ENCODE measurements around the gene CD2AP. TPM values are rescaled to one million over a fixed set of nuclear protein-coding genes. Genes with fewer than 3 reads are reported as not detected.

The CD2AP gene
- total and polyA plus RNA-seq, 4 donors: 5.7 to 22.4 (median 11.5) TPM

GRCh38 chr6:47525330-47526057, 47.9 kb downstream of the CD2AP start:
- TF ChIP-seq SP1 (IDR thresholded peaks at IDR 0.05) (no peak), RXRA (IDR thresholded peaks at IDR 0.05) (no peak), JUND (IDR thresholded peaks at IDR 0.05) (no peak)
- peaks cover 0 to 2% (median 0%) of the 10 kb centered on the region in 4 donors for H3K36me3 ChIP-seq (ENCODE audit: control insufficient read depth in 4 of 4, insufficient read depth in 3 of 4, low read depth in 1 of 4, low read length in 3 of 4)
- no peaks in the 10 kb centered on the region for H3K27me3 ChIP-seq (ENCODE audit: control insufficient read depth in 4 of 4, insufficient read depth in 4 of 4, low read length in 3 of 4)
- H3K9me3 ChIP-seq (ENCODE audit: control insufficient read depth in 4 of 4, low read length in 3 of 4): no peaks in the 10 kb centered on the region
- no peak overlapping the region for H3K27ac ChIP-seq (ENCODE audit: low read depth in 1 of 2, low read length in 2 of 2)
- 54% methylated on average over 2 of the region's 2 CpGs for WGBS
- H3K9ac ChIP-seq (ENCODE audit: low read depth in 1 of 2, low read length in 2 of 2): no peak overlapping the region
- no peak overlapping the region for H3K4me3 ChIP-seq (ENCODE audit: low read depth in 1 of 3, low read length in 3 of 3)
- no peak for DNase-seq (ENCODE audit: low spot score)
- peaks cover 0 to 4% (median 3%) of the 10 kb centered on the region in 4 donors for H3K4me1 ChIP-seq (ENCODE audit: control insufficient read depth in 4 of 4, insufficient read depth in 4 of 4, low read length in 3 of 4)

- Histone ChIP-seq H3K9ac (ENCODE audit: low read depth in 1 of 2, low read length in 2 of 2) (no peak overlapping the region), H3K4me1 (ENCODE audit: control insufficient read depth in 4 of 4, insufficient read depth in 4 of 4, low read length in 3 of 4) (peaks cover 0 to 4% (median 3%) of the 10 kb centered on the region in 4 donors), H3K9me3 (ENCODE audit: control insufficient read depth in 4 of 4, low read length in 3 of 4) (no peaks in the 10 kb centered on the region), H3K4me3 (ENCODE audit: low read depth in 1 of 3, low read length in 3 of 3) (no peak overlapping the region), H3K27ac (ENCODE audit: low read depth in 1 of 2, low read length in 2 of 2) (no peak overlapping the region), H3K27me3 (ENCODE audit: control insufficient read depth in 4 of 4, insufficient read depth in 4 of 4, low read length in 3 of 4) (no peaks in the 10 kb centered on the region), H3K36me3 (ENCODE audit: control insufficient read depth in 4 of 4, insufficient read depth in 3 of 4, low read depth in 1 of 4, low read length in 3 of 4) (peaks cover 0 to 2% (median 0%) of the 10 kb centered on the region in 4 donors)
- TF ChIP-seq YY1 (IDR thresholded peaks at IDR 0.05) (no peak), TAF1 (conservative IDR thresholded peaks at IDR 0.05) (no peak), ATF3 (IDR thresholded peaks at IDR 0.05) (no peak), JUND (IDR thresholded peaks at IDR 0.05) (no peak), REST (IDR thresholded peaks at IDR 0.05) (no peak), GABPA (IDR thresholded peaks at IDR 0.05 in 1 of 2, conservative IDR thresholded peaks at IDR 0.05 in 1 of 2) (no peak), HNF4G (IDR thresholded peaks at IDR 0.05) (no peak), ZBTB33 (IDR thresholded peaks at IDR 0.05) (no peak), RXRA (IDR thresholded peaks at IDR 0.05) (no peak), CTCF (IDR thresholded peaks at IDR 0.05; ENCODE audit: low read depth, low read length, missing input control) (no peak)
- no peak for DNase-seq (ENCODE audit: low spot score)
Observed at GRCh38 chr6:47527274-47527673, 49.7 kb downstream of the CD2AP start.

Measured in liver (tissue), 9 donors.